WI38 (cell line): Measurements from ENCODE around the gene TTLL10.

Source experiments
- H3K4me3 ChIP-seq: 2 replicates; pipeline ENCODE4 v1.5.1; 2011; ENCODE audit warnings: low read depth, mild to moderate bottlenecking, control low read depth, low read length
- CTCF ChIP-seq: IDR thresholded peaks from 2 replicates; pipeline ENCODE4 v1.5.1; 2012; ENCODE audit warnings: low read depth, mild to moderate bottlenecking, control low read depth, low read length

The TTLL10 gene

GRCh38 chr1:1166642-1167397, 6.9 kb upstream of the TTLL10 start:
- TF ChIP-seq CTCF, result no peak

GRCh38 chr1:1167398-1167821, 6.3 kb upstream of the TTLL10 start:
- no peak overlapping the region for H3K4me3 ChIP-seq
- TF ChIP-seq CTCF, result no peak

More at GRCh38 chr1:1166642-1167397, 6.9 kb upstream of the TTLL10 start:
- H3K4me3 ChIP-seq, result no peak overlapping the region

- TF ChIP-seq CTCF, result no peak
- H3K4me3 ChIP-seq, result no peak overlapping the region
Observed at GRCh38 chr1:1167841-1168450, 5.7 kb upstream of the TTLL10 start.

DNA sequence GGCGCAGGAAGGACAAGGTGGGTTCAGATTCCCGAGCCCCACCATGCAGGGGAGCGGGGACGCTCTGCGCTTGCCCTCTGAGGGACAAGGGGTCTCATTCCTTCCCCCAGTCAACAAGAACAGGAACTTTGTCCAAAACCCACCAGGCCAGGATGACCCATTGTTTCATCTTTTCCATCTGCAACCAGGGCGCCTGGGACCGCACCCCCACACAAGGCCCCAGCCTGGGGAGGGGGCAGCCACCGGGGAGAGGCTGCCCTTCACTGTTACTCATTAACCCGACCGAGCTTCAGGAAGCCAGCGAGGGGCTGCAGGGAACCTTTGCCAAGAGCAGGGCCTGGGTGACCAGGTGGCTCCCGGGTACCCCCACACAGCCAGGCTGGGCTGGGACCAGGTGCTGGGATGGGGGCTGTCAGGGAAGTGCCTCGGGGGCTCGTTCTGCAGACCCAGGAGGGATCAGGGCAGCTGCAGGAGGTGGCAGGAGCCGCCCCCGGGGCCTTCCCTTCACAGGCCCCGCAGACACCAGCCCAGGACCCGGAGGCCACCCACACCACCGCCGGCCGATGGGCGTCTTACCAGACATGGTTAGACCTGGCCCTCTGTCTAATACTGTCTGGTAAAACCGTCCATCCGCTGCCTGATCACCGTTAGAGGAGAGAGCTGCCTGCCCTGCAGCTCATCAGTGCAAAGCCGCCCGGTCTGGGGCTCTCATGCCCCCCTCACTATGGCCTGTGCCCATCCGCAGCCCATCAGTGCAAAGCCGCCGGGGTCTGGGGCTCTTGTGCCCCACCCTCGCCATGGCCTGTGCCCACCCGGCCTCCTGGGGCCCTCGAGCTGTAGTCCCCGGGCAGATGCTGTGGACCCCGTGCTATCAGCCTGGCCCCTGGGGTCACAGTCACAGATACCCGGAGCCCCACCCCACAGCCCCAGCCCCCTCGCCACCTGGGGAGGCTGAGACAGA, 4.9 kb upstream of the TTLL10 start:
- TF ChIP-seq CTCF, result no peak

GRCh38 chr1:1169429-1170214, 4.1 kb upstream of the TTLL10 start:
- no peak overlapping the region for H3K4me3 ChIP-seq
- TF ChIP-seq CTCF, result no peak

More for the DNA sequence above, 4.9 kb upstream of the TTLL10 start:
- no peak overlapping the region for H3K4me3 ChIP-seq

DNA sequence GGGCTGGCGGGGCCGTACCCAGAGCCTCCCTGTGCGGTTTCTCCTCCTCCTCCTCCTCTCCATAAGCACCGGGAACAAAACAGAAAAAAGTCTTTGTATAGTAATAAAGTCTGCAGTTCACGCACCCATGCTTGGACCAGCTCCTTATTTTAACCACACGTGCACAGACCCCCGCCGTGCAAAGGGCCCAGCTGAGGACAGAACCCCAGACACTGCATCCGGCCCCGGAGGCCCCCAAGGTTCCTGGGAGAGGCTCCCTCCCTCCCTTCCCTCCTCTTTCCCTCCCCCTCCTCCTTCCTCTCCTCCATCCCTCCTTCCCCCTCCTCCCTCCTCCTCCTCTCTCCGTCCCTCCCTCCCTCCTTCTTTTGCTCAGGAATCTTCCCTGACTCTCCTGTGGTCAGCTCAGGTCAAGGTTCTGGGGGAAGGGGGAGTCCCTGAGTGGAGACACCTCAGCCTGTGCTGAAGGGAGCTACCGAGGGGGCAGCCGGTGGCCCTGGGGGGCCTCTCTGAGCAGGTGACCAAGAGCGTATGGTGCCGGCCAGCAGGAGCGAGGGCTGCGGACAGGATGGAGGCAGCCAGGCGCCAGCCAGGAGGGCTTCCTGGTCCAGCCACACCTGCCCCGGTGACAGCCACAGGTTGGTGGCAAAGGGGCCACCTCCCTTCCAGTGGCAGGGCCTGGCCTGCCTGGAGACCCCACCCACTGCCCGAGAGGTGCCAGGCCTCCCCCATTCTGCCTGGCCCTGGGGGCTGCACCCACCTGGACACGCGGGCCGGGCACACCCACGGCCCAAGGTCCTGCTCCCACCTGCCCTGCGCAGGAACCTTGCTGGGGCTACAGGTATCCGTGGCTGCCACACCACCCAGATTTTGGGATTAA, 3.2 kb upstream of the TTLL10 start:
- no peak for TF ChIP-seq CTCF
- no peak overlapping the region for H3K4me3 ChIP-seq
